ENCODE data around the gene ANO6.

GRCh38 chr12:45354399-45354798, 138.5 kb downstream of the ANO6 start:
- TF ChIP-seq CTCF (IDR thresholded peaks at IDR 0.05 in 8 of 11, conservative IDR thresholded peaks at IDR 0.05 in 3 of 11) (no peak), POLR2A (IDR thresholded peaks at IDR 0.05) (no peak)
